A549 (cell line): ENCODE data around the gene GAK. TPM values are rescaled to one million over a fixed set of nuclear protein-coding genes. Genes with fewer than 3 reads are reported as not detected.
A peak's percentile ranks its signal among the peaks of the same experiment; 100 is the strongest.

ENCODE experiments used
- ATAC-seq, 2 experiments: fragments of 200-7000 bp in 1 of 2; fragments of >200 bp in 1 of 2; cut with Nextera tagmentation in 1 of 2; cut with Tn5 transposase in 1 of 2; 3 replicates each; pipeline versions ENCODE4 v1.8.0 to v1.9.1; 2018 to 2020; ENCODE audit warnings: mild to moderate bottlenecking in 1 of 2, moderate library complexity in 1 of 2
- CTCF ChIA-PET: fragments of 300-600 bp; sonication (Branson Sonifier 250); formaldehyde crosslinking; extraction: SDS; loops from one replicate; lab custom pipeline; 2021; ENCODE audit warnings: antibody characterized with exemption, inconsistent platforms; lab: Yijun Ruan, JAX
- POLR2A ChIA-PET: fragments of 350-600 bp; formaldehyde crosslinking; extraction: SDS; loops from one replicate; lab custom pipeline; 2021; ENCODE audit warnings: antibody characterized with exemption, inconsistent platforms; lab: Yijun Ruan, JAX
- DNase-seq, 2 experiments: peaks; one replicate each; pipeline versions ENCODE4 v3.0.0 to v3.0.0-alpha.2; 2011 to 2016; ENCODE audit warnings: low read depth in 1 of 2, low spot score in 1 of 2
- FAIRE-seq: peaks from 2 replicates; lab custom pipeline; 2011; peaks lifted over from hg19 to GRCh38; lab: Jason Lieb, UNC
- H3K27ac ChIP-seq, 2 experiments: fragments of >200 bp; sonication (Bioruptor Twin); formaldehyde crosslinking; 3 replicates each; pipeline ENCODE4 v1.5.1; 2016 to 2017
- H3K4me1 ChIP-seq: fragments of >200 bp; sonication (Bioruptor Twin); formaldehyde crosslinking; 3 replicates; pipeline ENCODE4 v1.6.1; 2016
- H3K4me2 ChIP-seq: fragments of >200 bp; sonication (Bioruptor Twin); formaldehyde crosslinking; 3 replicates; pipeline ENCODE4 v1.6.1; 2016
- H3K4me3 ChIP-seq: fragments of >200 bp; sonication (Bioruptor Twin); formaldehyde crosslinking; 3 replicates; pipeline ENCODE4 v1.5.1; 2016
- H3K9me3 ChIP-seq: fragments of >200 bp; sonication (Bioruptor Twin); formaldehyde crosslinking; 3 replicates; pipeline ENCODE4 v1.6.1; 2016
- CBX8 ChIP-seq: fragments of 200-600 bp; sonication (generic); IDR thresholded peaks from 2 replicates; pipeline ENCODE4 v1.6.1; 2016
- CHD4 ChIP-seq: fragments of 200-600 bp; sonication (generic); IDR thresholded peaks from 2 replicates; pipeline ENCODE4 v1.6.1; 2016; ENCODE audit warnings: antibody characterized with exemption, mild to moderate bottlenecking, borderline replicate concordance
- EP300 ChIP-seq, 2 experiments: fragments of >200 bp; sonication (Bioruptor Twin); formaldehyde crosslinking; IDR thresholded peaks; 2 replicates in 1 of 2; 3 replicates in 1 of 2; pipeline ENCODE4 v1.6.1; 2016 to 2017
- ESRRA ChIP-seq: fragments of 150-350 bp; IDR thresholded peaks from 2 replicates; pipeline ENCODE4 v1.6.1; 2014; ENCODE audit warnings: mild to moderate bottlenecking, low read length, borderline replicate concordance
- FOSB ChIP-seq: fragments of 250-450 bp; sonication (Bioruptor Pico); IDR thresholded peaks from 2 replicates; pipeline ENCODE4 v1.5.0; 2020; ENCODE audit warnings: mild to moderate bottlenecking, moderate library complexity
- FOSL2 ChIP-seq, 2 experiments: fragments of 450-650 bp in 1 of 2; fragments of >200 bp in 1 of 2; sonication (Bioruptor Twin) in 1 of 2; formaldehyde crosslinking; IDR thresholded peaks; 2 replicates each; pipeline versions ENCODE4 v1.5.0 to v1.6.1; 2016 to 2020; ENCODE audit warnings: mild to moderate bottlenecking in 1 of 2, moderate library complexity in 1 of 2
- HOXB5 ChIP-seq: fragments of 250-450 bp; sonication (Bioruptor Pico); IDR thresholded peaks from 2 replicates; pipeline ENCODE4 v1.5.0; 2020; ENCODE audit warnings: mild to moderate bottlenecking, moderate library complexity
- KDM1A ChIP-seq: fragments of 200-600 bp; sonication (generic); IDR thresholded peaks from 2 replicates; pipeline ENCODE4 v1.6.1; 2016; ENCODE audit warnings: low read depth, mild to moderate bottlenecking
- NPAS2 ChIP-seq: fragments of 250-450 bp; sonication (Bioruptor Pico); IDR thresholded peaks from 2 replicates; pipeline ENCODE4 v1.8.0; 2022; ENCODE audit warnings: mild to moderate bottlenecking, moderate library complexity, borderline replicate concordance
- NR3C1 ChIP-seq: fragments of >200 bp; sonication (Bioruptor Twin); formaldehyde crosslinking; IDR thresholded peaks from 3 replicates; pipeline ENCODE4 v1.6.1; 2017
- RAD21 ChIP-seq, 2 experiments: fragments of >200 bp in 1 of 2; sonication (Bioruptor Twin) in 1 of 2; formaldehyde crosslinking in 1 of 2; IDR thresholded peaks in 1 of 2; conservative IDR thresholded peaks in 1 of 2; 2 replicates in 1 of 2; 3 replicates in 1 of 2; pipeline ENCODE4 v1.6.1; 2012 to 2018; ENCODE audit warnings: inconsistent platforms in 1 of 2
- RARB ChIP-seq: fragments of 250-450 bp; sonication (Bioruptor Pico); IDR thresholded peaks from 2 replicates; pipeline ENCODE4 v1.8.0; 2021; ENCODE audit warnings: mild to moderate bottlenecking, moderate library complexity
- TFCP2L1 ChIP-seq: fragments of 250-450 bp; sonication (Bioruptor Pico); IDR thresholded peaks from 2 replicates; pipeline ENCODE4 v1.5.0; 2021; ENCODE audit warnings: mild to moderate bottlenecking
- ZNF302 ChIP-seq: fragments of 250-450 bp; sonication (Bioruptor Pico); IDR thresholded peaks from 2 replicates; pipeline ENCODE4 v1.9.0; 2021; ENCODE audit warnings: inconsistent platforms, mild to moderate bottlenecking, moderate library complexity
- WGBS: methylation state at CpG from one replicate; pipeline ENCODE4 v1.1.6; 2017; ENCODE audit errors: missing lambda C conversion rate; 5-methylcytosine and 5-hydroxymethylcytosine counted together
- polyA plus RNA-seq, 4 experiments: library from polyadenylated mRNA; depleted of rRNA in 3 of 4; stranded (reverse); fragments of >200 nt; fragmentation: RNase III in 1 of 4; extraction: RNeasy Plus Mini Kit Qiagen cat#74134 plus additional on column Dnase treatment in 1 of 4; gene quantifications; 2 replicates in 3 of 4; 3 replicates in 1 of 4; pipeline ENCODE4 v1.2.3, GENCODE V29; 2011 to 2017
- TF ChIP-seq, protein P1 (sequence below): fragments of 250-450 bp; sonication (Bioruptor Pico); IDR thresholded peaks from 2 replicates; pipeline ENCODE4 v1.5.0; 2020; ENCODE audit warnings: low read depth, mild to moderate bottlenecking, moderate library complexity
- TF ChIP-seq, protein P2 (sequence below): IDR thresholded peaks from 2 replicates; pipeline ENCODE4 v1.6.1; 2012
- TF ChIP-seq, protein P3 (sequence below): fragments of 150-350 bp; IDR thresholded peaks from 2 replicates; pipeline ENCODE4 v1.6.1; 2014; ENCODE audit warnings: low read depth, mild to moderate bottlenecking, low read length

GAK gene
- polyA plus RNA-seq, 2 of the 4 experiments (the other 2 are of a cell fraction): 13.8 to 34.3 TPM

DNA sequence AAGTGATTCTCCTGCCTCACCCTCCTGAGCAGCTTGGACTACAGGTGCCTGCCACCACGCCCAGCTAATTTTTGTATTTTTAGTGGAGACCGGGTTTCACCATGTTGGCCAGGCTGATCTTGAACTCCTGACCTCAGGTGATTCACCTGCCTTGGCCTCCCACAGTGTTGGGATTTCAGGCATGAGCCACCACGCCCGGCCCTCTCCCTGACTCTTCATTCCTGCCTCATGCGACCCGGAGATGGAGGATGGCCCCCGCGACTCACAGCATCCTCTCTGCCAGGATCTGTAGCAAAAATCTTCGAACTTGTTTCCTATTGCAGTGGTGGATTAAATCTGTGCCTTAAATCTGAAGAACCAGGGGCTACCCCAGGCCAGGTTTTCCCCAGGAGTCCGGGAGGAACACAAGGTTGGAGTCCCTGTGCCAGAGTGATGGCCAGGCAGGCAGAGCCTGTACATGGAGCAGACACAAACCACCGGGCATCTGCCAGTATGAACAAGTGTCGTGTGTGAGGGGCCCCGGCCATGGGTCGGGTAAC lies 117.7 kb downstream of the GAK start:
- Histone ChIP-seq H3K27ac (no peak overlapping the region), H3K4me3 (no peak overlapping the region), H3K4me2 (no peak overlapping the region), H3K4me1 (no peaks in the 10 kb centered on the region), H3K9me3 (no peaks in the 10 kb centered on the region)
- TF ChIP-seq KDM1A: no peak
- DNase-seq (no peak), ATAC-seq (no peak), FAIRE-seq (no peak)
- POLR2A ChIA-PET: interaction anchor here (0.7 kb wide), 1 partner anchor 38 kb away, joined by 6 read pairs; no protein-coding TSS in a partner anchor
- CTCF ChIA-PET: no interaction called here
- 44% methylated on average over 10 of the region's 14 CpGs for WGBS

- DNase-seq (no peak), ATAC-seq (0 out of 6 replicates have a peak, but pooled peaks of 1 of the 2 experiments have one; percentile 31), FAIRE-seq (no peak)
- ChIA-PET POLR2A (no interaction called here), CTCF (no interaction called here)
- no peak for TF ChIP-seq FOSL2 (IDR thresholded peaks at IDR 0.05)
- no peak for TF ChIP-seq FOSL2 (CRISPR knock-in tag; IDR thresholded peaks at IDR 0.05)
- TF ChIP-seq NR3C1: no peak
- peak in 1 of 2 experiments; percentile 15; a peak in 1 of 5 replicates for TF ChIP-seq RAD21 (conservative IDR thresholded peaks at IDR 0.05 in 1 of 2, IDR thresholded peaks at IDR 0.05 in 1 of 2)
- TF ChIP-seq, protein P1, sequence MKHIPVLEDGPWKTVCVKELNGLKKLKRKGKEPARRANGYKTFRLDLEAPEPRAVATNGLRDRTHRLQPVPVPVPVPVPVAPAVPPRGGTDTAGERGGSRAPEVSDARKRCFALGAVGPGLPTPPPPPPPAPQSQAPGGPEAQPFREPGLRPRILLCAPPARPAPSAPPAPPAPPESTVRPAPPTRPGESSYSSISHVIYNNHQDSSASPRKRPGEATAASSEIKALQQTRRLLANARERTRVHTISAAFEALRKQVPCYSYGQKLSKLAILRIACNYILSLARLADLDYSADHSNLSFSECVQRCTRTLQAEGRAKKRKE (CRISPR knock-in tag): no peak
- no peak overlapping the region for H3K4me2 ChIP-seq
- no peaks in the 10 kb centered on the region for H3K4me1 ChIP-seq
- no peaks in the 10 kb centered on the region for H3K9me3 ChIP-seq
- 85% methylated on average over 10 of the region's 10 CpGs for WGBS
- H3K27ac ChIP-seq: no peak overlapping the region
- H3K4me3 ChIP-seq: no peak overlapping the region
These were observed 118.2 kb downstream of the GAK start for GRCh38 chr4:813900-814299.

DNA sequence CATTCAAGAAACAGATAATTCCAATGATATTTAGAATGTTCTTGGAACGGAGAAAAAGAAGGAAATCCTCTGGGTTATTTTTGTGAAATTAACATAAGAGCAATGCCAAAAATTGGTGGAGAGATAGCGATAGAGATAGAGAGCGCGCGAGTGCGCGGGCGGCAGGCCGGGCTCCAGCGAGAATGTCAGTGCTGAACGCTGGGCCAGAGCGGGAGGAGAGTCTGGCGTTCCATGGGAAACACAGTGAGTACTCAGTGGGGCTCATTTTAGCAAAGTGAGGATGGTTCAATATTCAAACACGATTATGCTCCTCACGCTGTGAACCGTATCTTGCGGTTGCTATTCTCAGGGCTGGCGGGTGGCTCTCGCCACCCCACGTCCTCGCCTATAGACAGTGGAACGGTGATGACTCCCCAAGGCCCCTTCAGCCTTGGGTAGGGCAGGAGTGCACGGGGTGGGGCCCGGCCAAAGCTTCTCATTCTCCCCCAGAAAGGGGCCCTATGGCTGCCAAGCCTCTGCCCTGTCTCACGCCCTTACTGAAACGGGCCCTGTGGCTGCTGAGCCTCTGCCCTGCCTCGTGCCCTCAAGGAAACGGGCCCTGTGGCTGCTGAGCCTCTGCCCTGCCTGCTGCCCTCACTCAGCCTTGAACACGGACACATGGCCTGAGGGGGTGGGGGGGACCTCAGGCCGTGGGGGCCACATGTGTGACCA lies 123.1 kb downstream of the GAK start:
- POLR2A ChIA-PET: no interaction called here
- CTCF ChIA-PET: no interaction called here
- ATAC-seq (no peak), FAIRE-seq (no peak), DNase-seq (no peak)
- no peak overlapping the region for H3K4me2 ChIP-seq
- H3K4me3 ChIP-seq: no peak overlapping the region
- H3K9me3 ChIP-seq: no peaks in the 10 kb centered on the region
- H3K27ac ChIP-seq: no peak overlapping the region
- H3K4me1 ChIP-seq: no peaks in the 10 kb centered on the region
- TF ChIP-seq ZNF302 (CRISPR knock-in tag) (no peak), EP300 (IDR thresholded peaks at IDR 0.05) (no peak), TFCP2L1 (CRISPR knock-in tag) (no peak), NPAS2 (CRISPR knock-in tag) (no peak), ESRRA (no peak), RARB (CRISPR knock-in tag) (no peak), CBX8 (no peak), HOXB5 (no peak), FOSB (CRISPR knock-in tag) (no peak), CHD4 (no peak)
- TF ChIP-seq, protein P2, sequence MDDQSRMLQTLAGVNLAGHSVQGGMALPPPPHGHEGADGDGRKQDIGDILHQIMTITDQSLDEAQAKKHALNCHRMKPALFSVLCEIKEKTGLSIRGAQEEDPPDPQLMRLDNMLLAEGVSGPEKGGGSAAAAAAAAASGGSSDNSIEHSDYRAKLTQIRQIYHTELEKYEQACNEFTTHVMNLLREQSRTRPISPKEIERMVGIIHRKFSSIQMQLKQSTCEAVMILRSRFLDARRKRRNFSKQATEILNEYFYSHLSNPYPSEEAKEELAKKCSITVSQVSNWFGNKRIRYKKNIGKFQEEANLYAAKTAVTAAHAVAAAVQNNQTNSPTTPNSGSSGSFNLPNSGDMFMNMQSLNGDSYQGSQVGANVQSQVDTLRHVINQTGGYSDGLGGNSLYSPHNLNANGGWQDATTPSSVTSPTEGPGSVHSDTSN: no peak
- TF ChIP-seq, protein P3, sequence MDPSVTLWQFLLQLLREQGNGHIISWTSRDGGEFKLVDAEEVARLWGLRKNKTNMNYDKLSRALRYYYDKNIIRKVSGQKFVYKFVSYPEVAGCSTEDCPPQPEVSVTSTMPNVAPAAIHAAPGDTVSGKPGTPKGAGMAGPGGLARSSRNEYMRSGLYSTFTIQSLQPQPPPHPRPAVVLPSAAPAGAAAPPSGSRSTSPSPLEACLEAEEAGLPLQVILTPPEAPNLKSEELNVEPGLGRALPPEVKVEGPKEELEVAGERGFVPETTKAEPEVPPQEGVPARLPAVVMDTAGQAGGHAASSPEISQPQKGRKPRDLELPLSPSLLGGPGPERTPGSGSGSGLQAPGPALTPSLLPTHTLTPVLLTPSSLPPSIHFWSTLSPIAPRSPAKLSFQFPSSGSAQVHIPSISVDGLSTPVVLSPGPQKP: no peak
- 81% methylated on average over 23 of the region's 30 CpGs for WGBS
